Chondrocyte (in vitro differentiated cells): ENCODE results near the gene GMPR. TPM values are rescaled to one million over a fixed set of nuclear protein-coding genes. Genes with fewer than 3 reads are reported as not detected.
A peak's percentile ranks its signal among the peaks of the same experiment; 100 is the strongest.

Source experiments
- DNase-seq: peaks from one replicate; pipeline ENCODE4 v3.0.0; 2021; ENCODE audit warnings: mixed read lengths, low spot score
- H3K27ac Mint-ChIP-seq: one replicate; pipeline ENCODE4 v1.8.0; 2021; ENCODE audit warnings: mild to moderate bottlenecking, moderate library complexity, mixed read lengths; ENCODE audit not compliant: unreplicated experiment
- H3K27me3 Mint-ChIP-seq: 2 replicates; pipeline ENCODE4 v1.8.0; 2021; ENCODE audit warnings: low read depth, mixed read lengths
- H3K36me3 Mint-ChIP-seq: 2 replicates; pipeline ENCODE4 v1.8.0; 2021; ENCODE audit warnings: low read depth, mixed read lengths
- H3K4me1 Mint-ChIP-seq: 2 replicates; pipeline ENCODE4 v1.8.0; 2021; ENCODE audit warnings: low read depth, mild to moderate bottlenecking, mixed read lengths
- H3K4me3 Mint-ChIP-seq: one replicate; pipeline ENCODE4 v1.8.0; 2021; ENCODE audit warnings: mild to moderate bottlenecking, moderate library complexity, mixed read lengths; ENCODE audit not compliant: unreplicated experiment
- H3K9me3 Mint-ChIP-seq: 2 replicates; pipeline ENCODE4 v1.8.0; 2021; ENCODE audit warnings: low read depth, mixed read lengths
- total RNA-seq: library from RNA; stranded (reverse); gene quantifications from 3 replicates; pipeline ENCODE4 v1.2.1, GENCODE V29; 2021
- TF ChIP-seq, protein P1 (sequence below): fragments of 200-600 bp; sonication (generic); IDR thresholded peaks from 2 replicates; pipeline ENCODE4 v1.5.0; 2021; ENCODE audit warnings: antibody characterized with exemption, mild to moderate bottlenecking, moderate library complexity

The GMPR gene
- total RNA-seq, 1 donor from 2014 or later, result 9.7 TPM

- TF ChIP-seq, protein P1, sequence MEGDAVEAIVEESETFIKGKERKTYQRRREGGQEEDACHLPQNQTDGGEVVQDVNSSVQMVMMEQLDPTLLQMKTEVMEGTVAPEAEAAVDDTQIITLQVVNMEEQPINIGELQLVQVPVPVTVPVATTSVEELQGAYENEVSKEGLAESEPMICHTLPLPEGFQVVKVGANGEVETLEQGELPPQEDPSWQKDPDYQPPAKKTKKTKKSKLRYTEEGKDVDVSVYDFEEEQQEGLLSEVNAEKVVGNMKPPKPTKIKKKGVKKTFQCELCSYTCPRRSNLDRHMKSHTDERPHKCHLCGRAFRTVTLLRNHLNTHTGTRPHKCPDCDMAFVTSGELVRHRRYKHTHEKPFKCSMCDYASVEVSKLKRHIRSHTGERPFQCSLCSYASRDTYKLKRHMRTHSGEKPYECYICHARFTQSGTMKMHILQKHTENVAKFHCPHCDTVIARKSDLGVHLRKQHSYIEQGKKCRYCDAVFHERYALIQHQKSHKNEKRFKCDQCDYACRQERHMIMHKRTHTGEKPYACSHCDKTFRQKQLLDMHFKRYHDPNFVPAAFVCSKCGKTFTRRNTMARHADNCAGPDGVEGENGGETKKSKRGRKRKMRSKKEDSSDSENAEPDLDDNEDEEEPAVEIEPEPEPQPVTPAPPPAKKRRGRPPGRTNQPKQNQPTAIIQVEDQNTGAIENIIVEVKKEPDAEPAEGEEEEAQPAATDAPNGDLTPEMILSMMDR, result no peak
- no peak overlapping the region for H3K27ac Mint-ChIP-seq
- H3K36me3 Mint-ChIP-seq, result no peaks in the 10 kb centered on the region
- no peak for DNase-seq
- H3K9me3 Mint-ChIP-seq, result no peaks in the 10 kb centered on the region
- H3K4me3 Mint-ChIP-seq, result no peak overlapping the region
- H3K4me1 Mint-ChIP-seq, result peaks cover 42% of the 10 kb centered on the region
- no peaks in the 10 kb centered on the region for H3K27me3 Mint-ChIP-seq
Observed at GRCh38 chr6:16272201-16272600, 33.8 kb downstream of the GMPR start.

DNA sequence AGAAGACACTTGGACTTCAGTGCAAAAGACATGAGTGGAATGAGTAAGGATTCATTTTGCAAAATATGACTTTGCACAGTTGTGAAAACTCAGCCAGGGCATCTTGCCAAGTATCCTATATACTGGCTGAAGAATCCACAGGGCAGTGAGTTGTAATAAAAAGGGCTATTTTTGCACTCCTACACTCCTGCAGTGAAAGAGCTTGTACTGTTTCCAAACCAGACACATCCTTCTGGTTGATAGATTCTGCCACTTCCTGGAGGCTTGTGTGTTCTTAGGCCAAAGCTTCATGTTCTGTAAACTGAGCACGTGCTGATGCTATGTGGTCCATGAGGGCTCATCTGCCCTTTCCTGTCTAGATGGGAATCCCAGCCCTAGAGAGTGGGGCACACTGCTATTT is 34.9 kb downstream of the GMPR start:
- Mint-ChIP-seq H3K4me1 (peaks cover 53% of the 10 kb centered on the region), H3K27ac (peak overlapping the region; percentile 55), H3K27me3 (no peaks in the 10 kb centered on the region), H3K4me3 (no peak overlapping the region), H3K36me3 (no peaks in the 10 kb centered on the region), H3K9me3 (no peaks in the 10 kb centered on the region)
- TF ChIP-seq, protein P1, result no peak
- no peak for DNase-seq

GRCh38 chr6:16274483-16274882 is 36.1 kb downstream of the GMPR start:
- H3K4me3 Mint-ChIP-seq, result no peak overlapping the region
- H3K9me3 Mint-ChIP-seq, result no peaks in the 10 kb centered on the region
- peaks cover 54% of the 10 kb centered on the region for H3K4me1 Mint-ChIP-seq
- peaks cover under 1% of the 10 kb centered on the region for H3K36me3 Mint-ChIP-seq
- no peak for DNase-seq
- H3K27me3 Mint-ChIP-seq, result no peaks in the 10 kb centered on the region
- H3K27ac Mint-ChIP-seq, result peak overlapping the region; percentile 42
- TF ChIP-seq, protein P1, result no peak

- H3K4me1 Mint-ChIP-seq, result peaks cover 54% of the 10 kb centered on the region
- DNase-seq, result no peak
- no peaks in the 10 kb centered on the region for H3K9me3 Mint-ChIP-seq
- H3K27me3 Mint-ChIP-seq, result no peaks in the 10 kb centered on the region
- peaks cover 5% of the 10 kb centered on the region for H3K36me3 Mint-ChIP-seq
- TF ChIP-seq, protein P1, result no peak
- no peak overlapping the region for H3K4me3 Mint-ChIP-seq
- H3K27ac Mint-ChIP-seq, result peak overlapping the region; percentile 45
Observed at GRCh38 chr6:16274885-16275589, 36.6 kb downstream of the GMPR start.

DNA sequence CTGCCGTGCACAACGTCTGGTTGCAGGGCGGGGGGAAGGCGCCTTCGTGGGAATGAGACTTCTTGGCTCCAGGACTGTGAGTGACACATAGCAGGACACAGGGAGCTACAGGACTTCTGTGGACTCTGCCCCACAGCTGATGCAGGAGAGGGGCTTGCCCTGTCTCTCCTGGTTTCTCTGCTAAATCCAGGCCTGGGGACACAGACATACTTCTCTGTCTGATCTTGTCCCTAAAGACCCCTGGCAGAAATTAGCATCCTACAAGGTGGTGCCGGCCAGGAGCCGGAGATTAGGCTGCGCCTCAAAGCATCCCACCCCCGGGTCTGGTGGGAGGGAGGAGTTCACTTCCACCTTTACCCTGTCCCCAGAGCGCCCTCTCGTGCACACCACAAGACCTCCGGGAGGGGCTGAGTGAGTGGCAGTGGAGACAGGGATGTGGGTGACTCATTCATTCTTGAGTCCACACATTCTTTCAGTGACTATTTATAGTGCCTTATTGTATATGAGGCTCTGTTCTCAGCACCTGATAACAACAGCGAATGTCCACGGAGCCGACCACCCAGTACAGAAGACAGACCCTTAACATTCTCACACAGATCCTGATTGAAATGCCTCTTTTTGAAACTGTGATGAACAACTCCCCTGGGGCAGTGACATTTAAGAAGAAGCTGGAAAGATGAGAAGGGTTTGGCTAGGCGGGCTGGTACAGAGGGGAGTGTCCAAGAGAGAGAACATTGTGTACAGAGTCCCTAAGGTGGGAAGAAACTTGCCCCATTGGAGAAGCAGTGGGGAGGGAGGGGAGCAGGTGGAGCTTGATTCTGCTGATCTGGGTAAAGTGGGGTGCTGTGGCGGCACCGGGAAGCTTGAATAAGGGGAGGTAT is 39.0 kb downstream of the GMPR start:
- H3K27ac Mint-ChIP-seq, result peak overlapping the region; percentile 86
- DNase-seq, result no peak
- peaks cover 5% of the 10 kb centered on the region for H3K36me3 Mint-ChIP-seq
- H3K9me3 Mint-ChIP-seq, result no peaks in the 10 kb centered on the region
- H3K27me3 Mint-ChIP-seq, result no peaks in the 10 kb centered on the region
- peaks cover 54% of the 10 kb centered on the region for H3K4me1 Mint-ChIP-seq
- peak overlapping the region; percentile 29 for H3K4me3 Mint-ChIP-seq
- TF ChIP-seq, protein P1, result peak; percentile 85
